GM20431 (cell line): ENCODE data around the gene PPP2R5D.

ENCODE experiments used
- in situ Hi-C: fragments of 300-500 bp; cut with MseI, MboI; formaldehyde crosslinking; loops from one replicate; pipeline ENCODE4 v1.15.0; 2020; ENCODE audit warnings: low sequenced_read_pairs; ENCODE audit not compliant: unreplicated experiment

The PPP2R5D gene

DNA sequence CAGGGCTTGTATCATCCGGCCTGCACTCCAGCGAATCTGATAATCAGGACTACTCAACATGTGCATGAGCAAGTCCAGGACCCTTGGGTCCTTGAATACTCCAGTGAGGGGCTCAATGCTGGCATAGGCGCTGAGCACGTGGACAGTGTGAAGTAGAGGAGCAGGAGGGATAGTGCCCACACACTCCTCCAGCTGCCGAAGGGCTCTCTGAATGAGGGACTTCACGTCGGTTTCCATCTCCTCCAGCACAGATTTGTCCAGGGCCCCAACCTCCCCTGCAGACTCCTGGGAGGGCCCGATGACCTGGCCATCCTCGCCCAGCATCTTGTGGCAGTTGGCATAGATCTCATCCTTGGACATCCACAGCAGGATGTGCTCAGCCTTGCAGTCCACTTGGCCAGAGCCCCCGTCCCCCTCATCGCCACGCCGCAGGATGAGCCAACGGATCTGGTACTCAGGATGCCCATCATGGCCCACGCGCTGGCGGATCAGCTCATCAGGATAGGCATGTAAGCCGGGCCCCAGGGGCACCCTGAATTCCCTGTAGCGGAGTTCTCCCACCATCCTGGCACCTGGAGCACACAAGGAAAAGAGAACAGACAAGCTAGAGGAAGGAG is 68.0 kb downstream of the PPP2R5D start:
- in situ Hi-C loops: no loop called here

DNA sequence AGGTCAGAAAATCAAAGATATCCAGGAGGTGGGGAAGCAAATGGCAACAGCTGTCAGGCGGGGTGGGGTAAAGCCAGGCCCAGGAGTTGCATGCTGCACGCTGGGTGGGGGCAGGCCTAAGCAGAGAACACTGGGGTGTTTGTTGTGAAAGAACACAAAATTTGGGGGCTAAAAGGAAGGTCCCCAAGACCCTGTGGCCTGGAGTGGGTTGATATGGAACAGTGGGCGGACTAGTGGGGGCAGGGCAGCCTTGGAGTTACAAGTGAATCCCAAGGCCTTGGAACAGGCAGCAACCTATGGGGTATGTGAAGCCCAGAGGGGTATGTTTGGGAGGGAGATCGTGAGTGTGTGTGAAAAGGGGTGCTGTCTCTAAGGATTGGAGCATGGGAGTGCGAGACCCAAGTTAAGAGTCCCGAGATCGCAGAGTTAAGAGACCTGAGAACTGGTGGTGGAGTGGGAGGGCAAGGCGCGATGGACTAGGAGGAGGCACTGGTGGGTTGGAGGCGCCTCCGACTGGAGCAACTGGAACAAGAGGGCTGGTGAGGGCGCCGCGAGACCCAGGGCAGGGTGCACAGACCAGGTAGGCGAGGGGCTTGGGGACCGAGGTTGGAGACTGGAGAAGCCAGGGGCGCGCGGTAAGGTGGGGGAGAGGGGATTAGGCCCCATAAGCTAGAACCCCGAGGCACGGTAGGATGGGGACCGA is 68.6 kb downstream of the PPP2R5D start:
- in situ Hi-C loops: no loop called here

DNA sequence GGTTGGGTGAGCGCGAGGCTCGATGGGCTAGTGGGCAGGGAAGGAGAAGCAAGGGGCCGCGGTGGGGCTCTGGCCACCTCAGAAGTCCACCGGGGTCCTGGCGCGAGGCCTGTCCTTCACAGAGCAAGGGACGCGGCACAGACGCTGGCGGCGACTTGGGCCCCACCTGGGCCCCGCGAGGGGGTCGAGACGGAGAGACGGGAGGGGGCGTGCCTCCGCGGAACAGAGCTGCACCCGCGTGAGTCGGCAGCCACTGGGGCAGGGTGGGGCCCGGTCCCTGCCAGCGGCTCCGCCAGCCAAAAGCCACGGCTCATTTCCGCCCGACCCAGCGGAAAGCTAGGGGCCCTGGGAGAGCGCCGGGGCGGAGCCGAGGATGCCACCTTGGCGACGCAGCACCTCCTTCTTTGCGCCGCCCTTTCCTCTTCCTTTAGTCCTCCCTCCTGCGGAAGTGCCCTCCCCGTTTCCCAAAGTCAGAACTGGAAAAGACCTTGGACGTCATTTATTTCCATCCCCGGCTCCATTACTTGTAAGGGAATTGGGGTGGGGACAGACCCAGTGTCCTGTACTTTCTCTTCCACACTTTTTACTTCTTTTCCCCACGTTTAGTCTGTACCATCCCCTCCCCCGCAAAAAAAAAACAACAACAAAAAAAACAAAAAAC is 69.3 kb downstream of the PPP2R5D start, which contains the start of gene CUL7:
TSS of gene CUL7 (minus strand) at position 307 of the 661 bp plus-strand sequence. CDS start 1,063 bp downstream, outside the sequence.
- in situ Hi-C loops: no loop called here

DNA sequence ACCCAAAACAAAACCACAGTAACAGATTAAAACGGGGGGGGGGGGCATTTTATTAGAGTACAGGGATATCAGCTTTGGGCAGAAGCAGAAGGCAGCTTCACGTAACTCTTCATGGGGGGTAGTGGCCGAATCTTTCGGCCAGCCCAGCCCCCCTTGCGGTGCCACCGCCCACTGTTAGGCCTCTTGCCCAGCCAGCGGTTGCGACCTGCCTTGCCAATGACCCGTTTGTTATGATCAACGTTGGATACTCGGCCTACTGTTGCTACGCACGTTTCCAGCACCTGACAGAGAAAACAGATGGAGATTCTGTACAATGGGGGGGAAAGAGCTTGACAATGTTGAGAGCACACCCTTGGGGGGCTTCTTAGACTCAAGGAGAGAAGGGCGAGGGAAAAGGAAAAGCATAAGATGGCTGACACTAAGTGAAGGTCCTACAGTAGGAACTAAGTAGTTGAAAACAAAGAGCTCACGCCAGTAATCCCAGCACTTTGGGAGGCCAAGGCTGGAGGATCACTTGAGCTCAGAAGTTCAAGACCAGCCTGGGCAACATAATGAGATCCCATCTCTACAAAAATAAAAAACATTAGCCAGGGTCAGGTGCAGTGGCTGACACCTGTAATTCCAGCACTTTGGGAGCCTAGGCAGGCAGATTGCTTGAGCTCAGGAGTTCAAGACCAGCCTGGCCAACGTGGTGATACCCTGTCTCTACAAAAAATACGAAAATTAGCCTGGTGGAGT is 70.0 kb downstream of the PPP2R5D start:
- in situ Hi-C loops: no loop called here

DNA sequence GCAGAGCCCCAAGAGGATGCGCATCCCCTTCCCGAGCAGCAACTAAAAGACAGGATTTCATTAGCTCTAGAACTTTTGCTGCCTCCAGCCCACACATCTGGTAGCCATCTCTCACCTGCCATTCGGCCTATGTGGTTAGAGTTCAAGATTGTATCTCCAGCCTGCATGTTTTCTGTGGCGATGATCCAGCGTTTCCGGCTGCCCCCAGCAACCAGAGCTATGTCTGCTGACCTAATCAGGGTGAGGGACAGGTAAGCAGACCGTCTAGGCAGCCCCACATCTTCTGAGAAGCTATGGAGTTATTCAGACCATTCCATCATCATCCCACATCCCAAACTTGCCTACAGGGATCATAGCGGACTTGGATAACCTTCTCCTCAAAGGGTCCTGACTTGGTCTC is 71.6 kb downstream of the PPP2R5D start:
- in situ Hi-C loops: no loop called here

DNA sequence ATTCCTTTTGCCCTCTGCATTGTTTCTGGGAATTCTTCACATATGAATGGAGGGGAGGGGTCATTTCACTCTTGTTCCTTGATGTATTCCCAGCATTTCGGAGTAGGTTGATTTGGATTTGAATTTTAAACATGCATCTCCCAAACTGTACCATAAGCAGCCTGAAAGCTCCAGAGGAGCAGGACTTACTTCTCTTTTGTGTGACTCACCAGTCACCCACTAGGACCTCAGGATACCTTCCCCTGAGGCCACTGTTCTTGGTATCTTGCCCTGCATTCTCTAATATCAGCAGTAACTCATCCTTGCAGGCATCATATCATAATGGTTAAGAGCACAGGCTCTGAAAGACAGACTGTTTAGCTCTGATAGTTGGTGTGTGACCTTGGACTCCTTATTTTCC is 74.2 kb downstream of the PPP2R5D start:
- in situ Hi-C loops: no loop called here

DNA sequence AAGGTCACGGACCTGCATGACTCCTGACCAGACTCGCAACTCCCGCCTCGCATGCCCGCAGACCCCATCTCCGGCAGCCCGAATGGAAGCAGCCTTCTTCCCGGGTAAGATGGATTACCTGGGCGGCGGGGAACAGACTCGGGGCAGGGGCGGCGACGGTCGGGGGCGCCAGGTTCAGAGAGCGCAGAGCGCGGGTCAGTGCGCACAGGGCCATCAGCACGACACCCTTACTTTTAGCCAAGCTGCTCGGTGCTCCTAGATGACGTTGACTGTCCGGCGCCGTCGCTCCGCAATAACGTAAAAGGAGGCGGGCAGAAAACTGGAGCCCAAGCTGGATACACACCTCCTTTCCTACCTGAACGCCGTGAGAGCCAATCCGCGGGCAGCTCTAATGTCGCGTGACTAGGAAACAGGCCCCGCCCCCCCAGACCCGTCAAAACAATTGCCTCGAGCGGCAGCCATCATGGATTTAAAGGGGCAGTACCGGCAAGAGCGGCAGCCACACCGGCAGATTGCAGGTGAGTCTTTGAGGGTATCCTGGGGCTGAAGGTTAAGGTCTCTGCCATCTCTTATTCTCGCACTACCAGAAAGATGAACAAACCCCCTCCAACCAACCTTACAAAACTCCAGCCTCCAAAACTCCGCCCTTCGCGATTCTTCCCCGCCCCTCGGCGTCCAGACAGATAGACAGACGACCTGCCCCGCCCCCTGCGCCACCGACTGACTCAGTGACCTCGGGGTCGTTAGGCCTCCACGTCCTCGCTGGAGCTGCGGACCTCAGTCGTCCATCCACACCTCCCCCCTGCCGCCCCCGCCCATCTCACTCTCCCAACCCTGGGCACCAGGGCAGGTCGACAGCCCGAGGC is 75.0 kb downstream of the PPP2R5D start, which contains the start of the genes KLC4 and MRPL2:
TSS of gene KLC4 (plus strand) at position 464 of the 866 bp plus-strand sequence. CDS start 1,705 bp downstream, outside the sequence.
TSS of gene MRPL2 (minus strand) at position 267 of the 866 bp plus-strand sequence. CDS start at position 214, 53 bp downstream.
- in situ Hi-C loops: no loop called here

DNA sequence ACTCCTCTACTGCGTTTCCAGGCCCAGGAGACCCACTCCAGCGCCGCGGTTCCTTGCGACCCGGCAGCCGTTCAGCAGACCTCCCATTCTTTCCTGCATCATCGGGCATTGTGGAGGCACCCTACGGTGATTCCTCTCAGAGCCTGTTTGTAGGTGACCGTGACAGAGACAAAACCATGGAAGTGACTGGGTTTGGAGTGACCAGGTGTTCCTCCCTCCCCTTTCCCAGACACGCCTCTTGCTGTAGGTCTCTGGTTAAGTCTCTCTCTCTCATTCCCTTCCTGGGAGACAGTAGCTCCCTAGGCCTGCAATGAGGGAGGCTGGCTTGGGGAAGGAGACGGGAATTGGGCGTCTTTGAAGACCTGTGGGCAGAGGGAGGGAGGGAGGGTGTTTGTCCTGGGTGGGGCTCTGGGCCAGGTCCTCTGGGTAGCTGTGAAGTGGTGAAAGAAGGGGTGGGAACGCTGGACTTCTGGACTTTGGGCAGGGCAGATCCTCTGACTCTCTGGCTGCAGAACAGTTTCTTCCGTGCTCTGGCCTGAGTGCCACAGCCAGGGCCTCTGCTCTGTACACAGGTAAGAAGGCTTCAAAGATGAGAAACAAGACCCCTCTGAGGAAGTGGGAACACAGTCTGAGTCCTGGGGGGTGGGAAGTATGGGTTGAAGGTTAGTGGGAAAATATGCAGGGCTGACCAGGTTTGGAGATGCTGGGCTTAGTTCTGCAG is 75.8 kb downstream of the PPP2R5D start:
- in situ Hi-C loops: no loop called here

DNA sequence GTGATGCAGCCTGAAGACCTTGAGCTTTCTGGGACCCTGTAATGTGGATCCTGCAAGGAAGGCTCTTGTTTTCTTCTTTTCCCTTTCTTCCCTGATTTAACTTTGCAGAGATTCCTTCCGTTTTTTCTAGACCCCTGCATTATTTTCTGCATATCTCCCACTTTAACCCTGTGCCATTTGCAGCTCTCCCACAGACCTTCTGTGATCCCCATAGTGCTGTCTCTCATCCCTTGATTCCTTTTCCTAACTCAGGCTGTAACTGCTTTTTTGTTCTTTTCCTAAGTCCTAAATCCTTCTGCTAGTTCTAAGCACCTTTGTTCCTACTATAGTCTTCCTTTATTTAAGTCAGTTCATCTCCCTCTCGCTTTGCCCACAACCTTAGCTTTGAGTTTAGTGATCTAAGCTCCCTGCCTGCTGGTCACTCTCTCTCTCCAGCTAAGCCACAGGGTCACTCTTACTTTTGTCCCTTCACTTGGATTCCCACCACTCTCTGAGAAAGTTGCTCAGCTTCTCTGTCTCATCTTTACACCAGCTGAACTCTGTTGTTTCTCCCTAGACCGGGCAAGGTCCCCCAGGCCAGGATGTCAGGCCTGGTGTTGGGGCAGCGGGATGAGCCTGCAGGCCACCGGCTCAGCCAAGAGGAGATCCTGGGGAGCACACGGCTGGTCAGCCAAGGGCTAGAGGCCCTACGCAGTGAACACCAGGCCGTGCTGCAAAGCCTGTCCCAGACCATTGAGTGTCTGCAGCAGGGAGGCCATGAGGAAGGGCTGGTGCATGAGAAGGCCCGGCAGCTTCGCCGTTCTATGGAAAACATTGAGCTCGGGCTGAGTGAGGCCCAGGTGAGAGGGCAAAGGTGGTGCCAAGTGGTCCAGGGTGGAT is 76.6 kb downstream of the PPP2R5D start:
- in situ Hi-C loops: no loop called here

DNA sequence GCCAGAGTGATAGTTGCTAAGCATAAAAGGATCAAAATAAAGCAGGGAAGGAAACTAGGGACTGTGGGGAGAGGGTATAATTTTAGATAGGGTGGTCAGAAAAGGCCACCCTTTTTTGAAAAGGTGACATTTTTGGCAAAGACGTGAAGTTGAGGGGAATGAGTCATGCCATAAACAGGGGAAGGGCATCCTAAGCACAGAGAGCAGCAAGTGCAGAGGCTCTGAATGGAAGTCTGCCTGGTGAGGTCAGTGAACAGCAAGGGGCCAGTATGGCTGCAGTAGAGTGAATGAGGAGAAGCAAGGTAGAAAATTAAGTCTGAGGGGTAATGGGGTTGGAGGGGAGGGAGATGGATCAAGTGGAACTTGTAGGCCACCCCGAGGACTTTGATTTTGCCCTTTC is 77.5 kb downstream of the PPP2R5D start:
- in situ Hi-C loops: no loop called here
